Activated CD4-positive, alpha-beta memory T cell treated with anti-CD3 and anti-CD28 coated beads, Interleukin-2, amount 10 ng/mL, durations not matched to agents 7 days and 5 days (primary cell): ENCODE measurements around the gene SLC16A10. TPM values are rescaled to one million over a fixed set of nuclear protein-coding genes. Genes with fewer than 3 reads are reported as not detected.

Experiments
- CTCF ChIA-PET: fragments of 350-600 bp; sonication (Branson Sonifier 250); formaldehyde crosslinking; loops from one replicate; lab custom pipeline; 2021; ENCODE audit warnings: antibody characterized with exemption, inconsistent platforms; lab: Charles Lee
- POLR2A ChIA-PET: fragments of 350-600 bp; sonication (Branson Sonifier 250); formaldehyde crosslinking; loops from one replicate; lab custom pipeline; 2021; ENCODE audit warnings: antibody characterized with exemption; lab: Charles Lee
- DNase-seq: peaks from one replicate; pipeline ENCODE4 v3.0.0-alpha.2; 2020
- H3K27ac Mint-ChIP-seq: one replicate; pipeline ENCODE4 v1.8.0; 2021; ENCODE audit warnings: mild to moderate bottlenecking, mixed read lengths
- H3K27me3 Mint-ChIP-seq: one replicate; pipeline ENCODE4 v1.8.0; 2021; ENCODE audit warnings: mixed read lengths
- H3K36me3 Mint-ChIP-seq: one replicate; pipeline ENCODE4 v1.8.0; 2021; ENCODE audit warnings: low read depth, mixed read lengths
- H3K4me1 Mint-ChIP-seq: one replicate; pipeline ENCODE4 v1.8.0; 2021; ENCODE audit warnings: mixed read lengths
- H3K4me3 Mint-ChIP-seq: one replicate; pipeline ENCODE4 v1.8.0; 2021; ENCODE audit warnings: mild to moderate bottlenecking, mixed read lengths
- H3K9me3 Mint-ChIP-seq: one replicate; pipeline ENCODE4 v1.8.0; 2021; ENCODE audit warnings: mixed read lengths
- total RNA-seq, 2 experiments: library from RNA; stranded (reverse); gene quantifications; one replicate each; pipeline ENCODE4 v1.2.3, GENCODE V29; 2021

SLC16A10 gene
- total RNA-seq, 2 experiments from 2014 or later: 1.2 to 1.4 TPM

DNA sequence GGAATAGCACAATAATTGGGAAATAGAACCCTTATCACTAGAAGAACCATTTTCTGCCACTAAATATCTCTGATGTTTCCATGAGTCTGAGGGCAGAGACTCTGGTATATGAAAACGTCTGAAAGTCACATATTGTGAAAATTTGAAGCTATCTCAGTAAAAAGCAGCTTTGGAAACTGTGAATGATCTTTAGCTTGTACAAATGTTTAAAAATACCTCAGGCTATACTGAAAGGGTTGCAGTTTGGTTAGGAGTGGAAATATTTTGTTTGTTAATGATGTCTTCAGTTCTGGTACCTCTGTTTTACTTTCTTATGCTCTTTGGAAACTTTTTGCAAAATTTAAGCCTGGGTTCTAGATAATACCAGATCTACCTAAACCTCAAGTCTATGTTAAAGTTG is 135.0 kb downstream of the SLC16A10 start:
- peaks cover 3% of the 10 kb centered on the region for H3K27me3 Mint-ChIP-seq
- H3K4me1 Mint-ChIP-seq: no peaks in the 10 kb centered on the region
- DNase-seq: no peak
- ChIA-PET POLR2A (no interaction called here), CTCF (interaction anchor here (0.5 to 1.2 kb wide), 3 partner anchors 9 to 164 kb away, joined by 3 to 4 read pairs (median 3); a partner anchor contains a TSS)
- no peaks in the 10 kb centered on the region for H3K36me3 Mint-ChIP-seq
- H3K4me3 Mint-ChIP-seq: no peak overlapping the region
- H3K9me3 Mint-ChIP-seq: no peaks in the 10 kb centered on the region
- H3K27ac Mint-ChIP-seq: no peak overlapping the region

DNA sequence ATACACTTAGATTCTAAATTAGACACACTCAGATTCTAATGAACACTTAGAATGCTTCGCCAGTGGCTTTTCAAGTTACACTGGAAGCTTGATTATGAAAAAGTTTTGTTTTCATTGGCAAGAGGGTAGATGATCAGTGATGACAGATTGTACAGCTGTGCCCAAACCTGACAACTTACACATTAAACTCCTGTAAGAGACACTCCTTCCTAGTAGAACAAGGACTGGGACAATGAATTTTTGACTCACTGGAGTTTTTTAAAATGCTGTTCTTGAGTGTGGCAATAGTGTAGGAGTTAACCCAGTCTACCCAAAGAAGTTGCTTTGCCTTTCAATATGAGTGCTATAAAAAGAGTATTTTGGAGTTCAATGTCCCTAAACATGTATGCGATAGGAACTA is 140.8 kb downstream of the SLC16A10 start:
- POLR2A ChIA-PET: no interaction called here
- no peaks in the 10 kb centered on the region for H3K36me3 Mint-ChIP-seq
- DNase-seq: no peak
- H3K27me3 Mint-ChIP-seq: no peaks in the 10 kb centered on the region
- H3K4me3 Mint-ChIP-seq: no peak overlapping the region
- H3K4me1 Mint-ChIP-seq: no peaks in the 10 kb centered on the region
- CTCF ChIA-PET: no interaction called here
- no peak overlapping the region for H3K27ac Mint-ChIP-seq
- H3K9me3 Mint-ChIP-seq: no peaks in the 10 kb centered on the region

DNA sequence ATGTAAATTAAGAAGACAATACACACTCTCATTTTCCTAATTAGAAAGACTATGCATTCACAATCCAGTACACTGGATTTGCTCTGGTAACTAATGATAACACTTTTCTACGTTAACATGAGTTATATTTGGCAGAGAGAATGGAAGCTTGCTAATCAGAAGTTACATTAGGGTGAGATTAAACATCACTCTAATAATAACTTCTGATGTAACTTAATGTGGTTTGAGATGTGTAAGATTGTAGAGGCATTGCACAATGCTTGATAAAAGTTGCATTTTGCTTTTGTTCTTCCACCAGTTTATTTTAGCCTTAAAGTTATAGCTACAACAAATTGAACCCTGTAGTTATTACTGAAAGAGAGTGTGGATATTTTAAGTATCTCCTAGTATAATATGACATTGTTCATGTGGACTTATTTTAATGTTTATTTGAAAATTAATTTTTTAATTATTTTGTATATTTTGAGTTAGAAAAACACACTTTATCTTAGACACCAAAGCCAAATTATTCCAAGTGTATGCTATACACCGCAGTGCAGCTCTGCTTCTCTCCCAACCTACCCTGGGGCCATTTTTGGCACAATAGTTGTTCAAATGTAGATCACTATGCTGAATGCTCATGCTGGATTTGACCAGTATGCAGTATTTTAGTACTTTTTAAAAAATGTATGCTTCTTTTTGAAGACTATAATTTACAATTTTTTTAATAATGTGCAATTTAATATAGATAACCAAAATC is 143.2 kb downstream of the SLC16A10 start:
- no peaks in the 10 kb centered on the region for H3K36me3 Mint-ChIP-seq

DNA sequence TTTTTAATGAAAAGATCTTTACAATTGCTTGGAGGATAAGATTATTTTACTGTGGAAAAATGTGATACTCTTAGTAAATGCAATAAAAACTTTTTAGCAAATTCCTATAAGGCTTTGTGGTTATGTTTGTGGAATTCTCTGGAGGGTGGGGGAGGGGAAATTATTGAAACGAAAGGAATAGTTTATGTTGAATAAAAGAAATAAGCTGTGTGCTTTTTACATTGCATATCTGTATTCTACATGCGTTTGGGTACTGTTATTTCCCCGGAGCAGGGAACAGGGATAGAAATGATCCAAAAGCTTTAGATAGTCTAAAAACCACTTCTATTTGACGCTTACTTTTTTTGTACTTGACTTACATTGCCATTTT is 143.8 kb downstream of the SLC16A10 start:
- no peak overlapping the region for H3K4me3 Mint-ChIP-seq
- no peak for DNase-seq
- ChIA-PET POLR2A (interaction anchor here (0.7 kb wide), 1 partner anchor 45 kb away, joined by 3 read pairs; no protein-coding TSS in a partner anchor), CTCF (interaction anchor here (1.0 kb wide), 1 partner anchor 28 kb away, joined by 3 read pairs; a partner anchor contains a TSS)
- no peaks in the 10 kb centered on the region for H3K4me1 Mint-ChIP-seq
- no peak overlapping the region for H3K27ac Mint-ChIP-seq
- no peaks in the 10 kb centered on the region for H3K36me3 Mint-ChIP-seq
- no peaks in the 10 kb centered on the region for H3K9me3 Mint-ChIP-seq
- peaks cover 10% of the 10 kb centered on the region for H3K27me3 Mint-ChIP-seq

More for the DNA sequence above, 143.2 kb downstream of the SLC16A10 start:
- CTCF ChIA-PET: interaction anchor here (1.0 kb wide), 1 partner anchor 29 kb away, joined by 3 read pairs; a partner anchor contains a TSS
- Mint-ChIP-seq H3K27me3 (peaks cover 10% of the 10 kb centered on the region), H3K27ac (no peak overlapping the region), H3K4me1 (no peaks in the 10 kb centered on the region), H3K9me3 (no peaks in the 10 kb centered on the region), H3K4me3 (no peak overlapping the region)
- DNase-seq: no peak
- POLR2A ChIA-PET: interaction anchor here (0.7 kb wide), 1 partner anchor 45 kb away, joined by 3 read pairs; no protein-coding TSS in a partner anchor

DNA sequence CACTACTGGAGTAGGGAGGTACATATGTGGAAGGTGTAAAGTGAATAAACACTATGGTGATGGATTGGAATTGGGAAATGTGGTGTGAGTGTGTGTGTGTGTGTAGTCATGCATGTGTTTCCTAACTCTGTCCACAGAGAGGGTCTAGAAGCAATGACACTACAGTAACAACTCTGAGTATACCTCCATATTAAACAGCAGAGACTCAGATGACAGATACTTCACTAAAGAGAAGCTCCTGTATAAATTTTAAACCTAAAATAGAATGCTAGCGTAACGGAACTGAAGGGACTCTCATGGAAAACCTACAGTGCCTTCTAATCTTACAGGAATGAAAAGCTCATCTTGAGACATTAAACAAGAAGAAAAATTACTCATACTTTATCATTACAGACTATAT is 150.5 kb downstream of the SLC16A10 start:
- CTCF ChIA-PET: no interaction called here
- no peaks in the 10 kb centered on the region for H3K4me1 Mint-ChIP-seq
- H3K9me3 Mint-ChIP-seq: no peaks in the 10 kb centered on the region
- no peak overlapping the region for H3K27ac Mint-ChIP-seq
- POLR2A ChIA-PET: no interaction called here
- H3K4me3 Mint-ChIP-seq: no peak overlapping the region
- peaks cover 10% of the 10 kb centered on the region for H3K27me3 Mint-ChIP-seq
- no peaks in the 10 kb centered on the region for H3K36me3 Mint-ChIP-seq
- DNase-seq: no peak

DNA sequence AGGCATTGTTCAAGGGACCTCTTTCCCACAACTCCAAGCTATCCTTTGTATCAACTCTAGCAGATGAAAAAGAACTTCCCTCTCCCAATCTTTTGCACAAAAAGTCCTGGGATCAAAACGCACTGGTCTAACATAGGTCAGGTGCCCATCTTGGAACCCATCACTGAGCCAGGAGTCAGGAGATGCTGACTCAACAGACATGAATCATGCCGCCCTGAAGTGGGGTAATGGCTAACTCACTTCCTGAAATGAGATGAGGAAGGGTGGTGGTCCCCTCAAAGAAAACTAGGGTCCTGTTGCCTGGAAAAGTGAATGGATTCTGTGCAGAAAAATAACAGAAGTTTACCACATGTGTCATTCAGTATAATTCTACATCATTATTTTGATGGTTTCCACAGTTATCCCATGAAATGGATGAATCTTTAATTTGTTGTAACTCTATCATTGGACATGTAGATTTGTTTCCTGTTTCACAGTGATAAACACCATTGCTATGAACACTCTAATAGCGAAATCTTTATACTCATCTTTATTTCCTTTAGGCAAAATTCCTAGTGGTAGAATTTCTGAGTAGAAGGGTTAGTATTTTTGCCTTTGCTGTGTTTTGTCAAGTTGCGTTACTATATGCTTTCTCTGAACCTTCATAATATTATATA is 151.3 kb downstream of the SLC16A10 start:
- ChIA-PET CTCF (no interaction called here), POLR2A (no interaction called here)
- no peaks in the 10 kb centered on the region for H3K36me3 Mint-ChIP-seq
- H3K4me1 Mint-ChIP-seq: no peaks in the 10 kb centered on the region
- H3K4me3 Mint-ChIP-seq: no peak overlapping the region
- H3K27ac Mint-ChIP-seq: no peak overlapping the region
- H3K27me3 Mint-ChIP-seq: peaks cover 15% of the 10 kb centered on the region
- no peak for DNase-seq
- no peaks in the 10 kb centered on the region for H3K9me3 Mint-ChIP-seq

DNA sequence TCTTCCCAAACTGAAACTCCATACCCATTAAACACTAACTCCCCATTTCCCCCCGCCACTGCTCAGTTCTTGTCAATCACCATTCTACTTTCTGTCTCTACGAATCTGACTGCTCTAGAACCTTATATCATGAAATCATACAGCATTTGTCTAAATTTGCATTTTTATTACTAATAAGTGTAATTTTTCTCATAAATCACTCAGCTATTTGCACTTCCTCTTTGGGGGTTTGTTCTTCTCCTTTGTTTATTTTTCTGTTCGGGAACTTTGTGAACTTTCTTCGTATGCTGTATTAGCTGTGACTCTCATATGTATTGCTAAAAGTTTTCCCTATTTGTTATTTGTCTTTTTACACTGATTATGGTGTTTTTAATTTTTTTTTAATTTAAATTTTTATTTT is 152.2 kb downstream of the SLC16A10 start:
- H3K4me3 Mint-ChIP-seq: no peak overlapping the region
- H3K27ac Mint-ChIP-seq: no peak overlapping the region
- no peak for DNase-seq
- H3K9me3 Mint-ChIP-seq: no peaks in the 10 kb centered on the region
- ChIA-PET POLR2A (interaction anchor here (1.4 kb wide), 1 partner anchor 20 kb away, joined by 4 read pairs; a partner anchor contains a TSS), CTCF (no interaction called here)
- no peaks in the 10 kb centered on the region for H3K36me3 Mint-ChIP-seq
- H3K27me3 Mint-ChIP-seq: peaks cover 12% of the 10 kb centered on the region
- H3K4me1 Mint-ChIP-seq: no peaks in the 10 kb centered on the region

DNA sequence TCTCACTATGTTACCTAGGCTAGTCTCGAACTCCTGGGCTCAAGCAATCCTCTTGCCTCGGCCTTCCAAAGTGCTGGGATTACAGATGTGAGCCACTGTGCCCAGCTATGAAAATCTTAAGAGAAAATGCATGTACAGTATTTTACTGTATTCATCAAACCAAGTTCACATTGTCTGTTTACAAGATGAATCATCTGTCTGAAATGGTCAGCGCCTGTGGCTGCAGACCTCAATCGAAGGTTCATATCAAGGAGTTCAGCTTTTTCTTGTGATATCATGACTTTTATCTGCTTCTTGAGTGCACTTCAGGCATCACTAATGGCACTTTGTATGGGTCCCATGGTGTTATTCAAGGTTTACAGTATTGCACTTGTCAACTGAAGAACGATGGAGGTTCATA is 155.1 kb downstream of the SLC16A10 start:
- no peak for DNase-seq
- Mint-ChIP-seq H3K4me1 (no peaks in the 10 kb centered on the region), H3K4me3 (no peak overlapping the region), H3K36me3 (no peaks in the 10 kb centered on the region), H3K27me3 (peaks cover 14% of the 10 kb centered on the region), H3K9me3 (no peaks in the 10 kb centered on the region), H3K27ac (no peak overlapping the region)
- ChIA-PET POLR2A (no interaction called here), CTCF (interaction anchor here (1.2 kb wide), 1 partner anchor 185 kb away, joined by 3 read pairs; no protein-coding TSS in a partner anchor)

DNA sequence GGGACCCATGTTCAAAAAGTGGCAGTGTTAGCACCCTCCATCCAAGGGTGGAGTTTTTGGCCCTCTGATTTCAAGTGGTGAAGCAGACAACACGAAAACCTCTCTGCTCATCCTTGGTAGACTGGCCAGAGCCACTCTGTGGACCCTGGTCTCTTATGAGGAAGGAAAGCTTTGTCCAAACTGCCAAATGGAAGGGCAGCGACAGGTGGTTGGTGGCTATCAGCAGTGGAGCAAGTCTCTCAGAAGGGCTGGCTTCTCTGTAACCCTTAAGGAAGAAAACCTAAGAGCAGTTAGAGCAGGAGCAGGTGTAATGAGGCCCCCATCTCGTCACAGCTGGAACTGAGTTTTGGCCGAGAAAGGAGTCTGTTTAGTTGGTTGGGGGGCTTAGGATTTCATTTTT is 155.8 kb downstream of the SLC16A10 start:
- no peak overlapping the region for H3K4me3 Mint-ChIP-seq
- POLR2A ChIA-PET: no interaction called here
- H3K4me1 Mint-ChIP-seq: no peaks in the 10 kb centered on the region
- H3K27ac Mint-ChIP-seq: no peak overlapping the region
- CTCF ChIA-PET: no interaction called here
- H3K36me3 Mint-ChIP-seq: no peaks in the 10 kb centered on the region
- no peaks in the 10 kb centered on the region for H3K9me3 Mint-ChIP-seq
- DNase-seq: no peak
- peaks cover 14% of the 10 kb centered on the region for H3K27me3 Mint-ChIP-seq

DNA sequence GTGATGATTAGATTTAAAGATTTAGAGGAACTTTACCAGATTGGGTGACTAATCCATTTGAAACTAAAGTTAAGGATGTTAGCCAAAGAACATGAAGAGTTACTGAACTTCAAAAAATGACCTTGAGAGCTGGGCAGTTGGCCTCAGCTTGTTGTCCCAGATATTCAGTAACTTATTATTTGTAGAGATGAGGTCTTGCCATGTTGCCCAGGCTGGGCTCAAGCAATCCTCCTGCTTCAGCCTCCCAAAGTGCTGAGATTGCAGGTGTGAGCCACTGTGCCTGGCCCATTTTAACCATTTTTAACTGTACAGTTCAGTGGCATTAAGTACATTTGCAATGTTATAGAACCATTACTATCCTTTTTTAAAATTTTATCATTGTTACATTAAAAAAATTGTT is 161.5 kb downstream of the SLC16A10 start:
- Mint-ChIP-seq H3K36me3 (no peaks in the 10 kb centered on the region), H3K27ac (no peak overlapping the region), H3K27me3 (peaks cover 18% of the 10 kb centered on the region), H3K4me1 (no peaks in the 10 kb centered on the region), H3K9me3 (no peaks in the 10 kb centered on the region), H3K4me3 (no peak overlapping the region)
- DNase-seq: no peak
- ChIA-PET POLR2A (interaction anchor here (0.6 kb wide), 1 partner anchor 234 kb away, joined by 3 read pairs; the partner anchor contains the start of gene REV3L), CTCF (interaction anchor here (0.8 kb wide), 1 partner anchor 11 kb away, joined by 3 read pairs; a partner anchor contains a TSS)

DNA sequence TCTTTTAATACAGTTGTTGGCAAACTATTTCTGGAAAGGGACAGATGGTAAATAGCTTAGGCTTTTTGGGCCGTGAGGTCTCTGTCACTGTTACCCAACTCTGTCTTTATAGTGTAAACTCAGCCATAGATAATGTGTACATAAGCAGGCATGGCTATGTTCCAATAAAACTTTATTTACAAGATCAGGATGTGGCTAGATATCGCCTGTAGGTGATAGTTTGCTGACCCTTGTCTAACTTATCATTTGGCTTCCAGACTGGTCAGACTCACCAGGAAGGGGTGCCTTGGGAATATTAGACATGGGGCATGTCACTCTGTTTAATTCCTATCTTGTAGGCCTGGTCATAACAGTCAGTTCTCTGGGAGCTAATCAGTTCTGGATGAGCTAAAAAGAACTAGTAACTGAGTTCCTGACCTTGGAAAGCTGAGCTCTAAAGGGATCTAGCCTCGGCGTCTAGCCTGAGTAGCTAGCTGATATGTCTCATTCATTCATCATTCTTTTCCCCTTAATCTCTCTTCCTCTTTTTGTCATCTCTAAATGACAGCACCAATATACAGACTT is 163.6 kb downstream of the SLC16A10 start:
- Mint-ChIP-seq H3K4me3 (no peak overlapping the region), H3K36me3 (no peaks in the 10 kb centered on the region), H3K9me3 (no peaks in the 10 kb centered on the region), H3K27me3 (peaks cover 20% of the 10 kb centered on the region), H3K4me1 (no peaks in the 10 kb centered on the region), H3K27ac (no peak overlapping the region)
- POLR2A ChIA-PET: interaction anchor here (1.1 kb wide), 1 partner anchor 8 kb away, joined by 4 read pairs; a partner anchor contains a TSS
- CTCF ChIA-PET: interaction anchor here (0.6 to 3.1 kb wide), 3 partner anchors 8 to 455 kb away, joined by 3 to 13 read pairs (median 9); a partner anchor contains a TSS
- DNase-seq: no peak

DNA sequence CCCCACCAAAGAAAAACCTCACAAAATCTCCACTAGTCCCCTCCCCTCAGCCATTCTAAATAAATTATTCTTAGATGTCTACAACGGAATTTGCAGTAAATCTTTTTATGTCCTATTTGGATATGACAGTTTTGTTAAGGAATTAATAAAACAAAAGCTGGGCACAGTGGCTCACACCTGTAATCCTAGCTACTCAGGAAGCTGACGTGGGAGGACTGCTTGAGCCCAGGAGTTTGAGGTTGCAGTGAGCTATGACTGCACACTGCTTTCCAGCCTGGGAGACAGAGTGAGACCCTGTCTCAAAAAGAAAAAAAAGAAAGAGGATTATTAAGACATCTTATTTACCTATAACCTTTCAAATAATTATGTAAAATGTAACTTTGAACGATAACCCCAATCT is 165.4 kb downstream of the SLC16A10 start:
- Mint-ChIP-seq H3K27ac (no peak overlapping the region), H3K4me3 (no peak overlapping the region), H3K9me3 (no peaks in the 10 kb centered on the region), H3K27me3 (peaks cover 29% of the 10 kb centered on the region), H3K4me1 (no peaks in the 10 kb centered on the region), H3K36me3 (no peaks in the 10 kb centered on the region)
- DNase-seq: no peak
- POLR2A ChIA-PET: no interaction called here
- CTCF ChIA-PET: interaction anchor here (0.6 to 3.1 kb wide), 2 partner anchors 226 to 730 kb away, joined by 5 to 9 read pairs; no protein-coding TSS in a partner anchor
